GM12878 (cell line): ENCODE results near the gene SPATA9.

Source experiments
- CHD4 ChIP-seq: fragments of 200-600 bp; sonication (generic); IDR thresholded peaks from 2 replicates; pipeline ENCODE4 v1.6.1; 2016; ENCODE audit warnings: mild to moderate bottlenecking
- EP300 ChIP-seq, 2 experiments: fragments of 150-350 bp in 1 of 2; IDR thresholded peaks; 2 replicates each; pipeline ENCODE4 v1.6.1; 2011 to 2012; ENCODE audit warnings: low read depth in 2 of 2, low read length in 2 of 2, borderline replicate concordance in 1 of 2, improper control_type of control experiment in 1 of 2, inconsistent platforms in 1 of 2; ENCODE audit not compliant: control insufficient read depth in 1 of 2
- FOS ChIP-seq: IDR thresholded peaks from 3 replicates; pipeline ENCODE4 v1.6.1; 2011; ENCODE audit warnings: borderline replicate concordance; ENCODE audit not compliant: insufficient read length; ENCODE audit errors: extremely low read depth
- MEF2A ChIP-seq: IDR thresholded peaks from 2 replicates; pipeline ENCODE4 v1.6.1; 2011; ENCODE audit warnings: low read depth, mild to moderate bottlenecking, low read length, moderate library complexity; ENCODE audit not compliant: insufficient read depth
- POLR2A ChIP-seq: IDR thresholded peaks from 2 replicates; pipeline ENCODE4 v1.6.1; 2011; ENCODE audit warnings: low read depth, mild to moderate bottlenecking, low read length
- RELA ChIP-seq: fragments of 450-650 bp; IDR thresholded peaks from 2 replicates; pipeline ENCODE4 v1.8.0; 2014; ENCODE audit warnings: borderline replicate concordance; ENCODE audit not compliant: partially characterized antibody
- RFX5 ChIP-seq: IDR thresholded peaks from 2 replicates; pipeline ENCODE4 v1.6.1; 2011; ENCODE audit warnings: low read depth, low read length, improper control_type of control experiment
- TCF12 ChIP-seq: IDR thresholded peaks from 2 replicates; pipeline ENCODE4 v1.6.1; 2011; ENCODE audit warnings: low read depth, mild to moderate bottlenecking, low read length
- WRNIP1 ChIP-seq: IDR thresholded peaks from 2 replicates; pipeline ENCODE4 v1.6.1; 2011; ENCODE audit warnings: low read depth, low read length, improper control_type of control experiment, borderline replicate concordance
- YY1 ChIP-seq: IDR thresholded peaks from 2 replicates; pipeline ENCODE4 v1.6.1; 2011; ENCODE audit warnings: low read depth, mild to moderate bottlenecking, low read length
- ZNF274 ChIP-seq: IDR thresholded peaks from one replicate; pipeline ENCODE4 v1.8.0; 2011; ENCODE audit not compliant: insufficient read length, insufficient read depth
- ZSCAN29 ChIP-seq: fragments of 450-650 bp; IDR thresholded peaks from 2 replicates; pipeline ENCODE4 v1.6.1; 2017; ENCODE audit warnings: mild to moderate bottlenecking, moderate library complexity
- TF ChIP-seq, protein P1 (sequence below): fragments of 450-650 bp; IDR thresholded peaks from 2 replicates; pipeline ENCODE4 v1.6.1; 2016; ENCODE audit warnings: mild to moderate bottlenecking
- TF ChIP-seq, protein P2 (sequence below), 3 experiments: IDR thresholded peaks in 2 of 3; conservative IDR thresholded peaks in 1 of 3; 2 replicates each; pipeline ENCODE4 v1.5.1; 2011; ENCODE audit warnings: low read depth in 3 of 3, low read length in 3 of 3, mild to moderate bottlenecking in 3 of 3, control low read depth in 2 of 3, moderate library complexity in 2 of 3, inconsistent platforms in 1 of 3, mixed read lengths in 1 of 3; ENCODE audit not compliant: control insufficient read depth in 2 of 3, insufficient read depth in 1 of 3; ENCODE audit errors: extremely low read depth in 1 of 3

DNA sequence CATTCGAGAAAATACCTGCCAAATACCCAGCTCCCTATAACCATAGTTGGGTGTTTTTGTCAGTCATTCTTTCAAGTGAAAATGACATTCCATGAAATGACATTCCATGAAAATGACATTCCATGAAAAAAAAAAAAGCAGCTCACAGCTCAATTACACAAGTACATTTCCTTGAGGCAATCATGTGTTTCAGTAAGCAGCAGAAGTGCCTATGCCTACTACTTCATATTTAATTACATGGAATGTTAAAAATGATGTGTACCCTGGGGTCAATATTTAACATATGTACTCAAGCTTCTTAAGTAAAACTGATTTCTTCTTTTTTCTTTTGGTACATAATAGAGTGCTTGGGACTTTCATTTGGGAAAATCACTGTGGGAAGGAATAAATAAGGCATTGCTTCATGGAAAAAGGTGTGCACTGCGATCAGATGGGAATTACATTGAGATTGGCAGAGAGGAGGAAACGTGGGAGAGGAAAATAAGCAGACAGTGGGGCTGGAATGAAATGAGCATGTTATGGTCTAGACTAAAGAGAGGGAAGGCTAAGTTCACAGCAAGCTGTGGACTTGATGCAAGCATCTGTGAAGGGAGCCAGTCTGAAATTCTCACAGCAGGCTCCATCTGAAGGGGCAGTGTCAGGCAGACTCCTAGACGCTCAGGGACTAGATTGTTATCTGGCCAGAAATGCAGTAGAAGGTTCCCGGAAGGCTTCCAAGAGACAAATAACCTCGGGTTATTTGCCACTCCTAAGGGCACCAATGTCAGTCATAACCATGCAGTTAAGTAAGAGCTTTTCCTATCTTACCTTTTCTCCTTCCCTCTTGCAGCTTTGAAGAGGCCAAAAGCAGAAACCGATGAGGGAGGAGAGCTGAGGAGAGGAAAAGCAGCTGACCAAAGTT is 15.2 kb upstream of the SPATA9 start:
- TF ChIP-seq, protein P1, sequence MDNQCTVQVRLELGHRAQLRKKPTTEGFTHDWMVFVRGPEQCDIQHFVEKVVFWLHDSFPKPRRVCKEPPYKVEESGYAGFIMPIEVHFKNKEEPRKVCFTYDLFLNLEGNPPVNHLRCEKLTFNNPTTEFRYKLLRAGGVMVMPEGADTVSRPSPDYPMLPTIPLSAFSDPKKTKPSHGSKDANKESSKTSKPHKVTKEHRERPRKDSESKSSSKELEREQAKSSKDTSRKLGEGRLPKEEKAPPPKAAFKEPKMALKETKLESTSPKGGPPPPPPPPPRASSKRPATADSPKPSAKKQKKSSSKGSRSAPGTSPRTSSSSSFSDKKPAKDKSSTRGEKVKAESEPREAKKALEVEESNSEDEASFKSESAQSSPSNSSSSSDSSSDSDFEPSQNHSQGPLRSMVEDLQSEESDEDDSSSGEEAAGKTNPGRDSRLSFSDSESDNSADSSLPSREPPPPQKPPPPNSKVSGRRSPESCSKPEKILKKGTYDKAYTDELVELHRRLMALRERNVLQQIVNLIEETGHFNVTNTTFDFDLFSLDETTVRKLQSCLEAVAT, result no peak
- TF ChIP-seq CHD4 (no peak), WRNIP1 (no peak), ZNF274 (no peak), RFX5 (no peak), YY1 (no peak), ZSCAN29 (no peak), FOS (no peak), EP300 (IDR thresholded peaks at IDR 0.05; ENCODE audit: borderline replicate concordance in 1 of 2, control insufficient read depth in 1 of 2, low read depth in 2 of 2, low read length in 2 of 2) (no peak), POLR2A (no peak), RELA (no peak), TCF12 (no peak), MEF2A (no peak)
- TF ChIP-seq, protein P2, sequence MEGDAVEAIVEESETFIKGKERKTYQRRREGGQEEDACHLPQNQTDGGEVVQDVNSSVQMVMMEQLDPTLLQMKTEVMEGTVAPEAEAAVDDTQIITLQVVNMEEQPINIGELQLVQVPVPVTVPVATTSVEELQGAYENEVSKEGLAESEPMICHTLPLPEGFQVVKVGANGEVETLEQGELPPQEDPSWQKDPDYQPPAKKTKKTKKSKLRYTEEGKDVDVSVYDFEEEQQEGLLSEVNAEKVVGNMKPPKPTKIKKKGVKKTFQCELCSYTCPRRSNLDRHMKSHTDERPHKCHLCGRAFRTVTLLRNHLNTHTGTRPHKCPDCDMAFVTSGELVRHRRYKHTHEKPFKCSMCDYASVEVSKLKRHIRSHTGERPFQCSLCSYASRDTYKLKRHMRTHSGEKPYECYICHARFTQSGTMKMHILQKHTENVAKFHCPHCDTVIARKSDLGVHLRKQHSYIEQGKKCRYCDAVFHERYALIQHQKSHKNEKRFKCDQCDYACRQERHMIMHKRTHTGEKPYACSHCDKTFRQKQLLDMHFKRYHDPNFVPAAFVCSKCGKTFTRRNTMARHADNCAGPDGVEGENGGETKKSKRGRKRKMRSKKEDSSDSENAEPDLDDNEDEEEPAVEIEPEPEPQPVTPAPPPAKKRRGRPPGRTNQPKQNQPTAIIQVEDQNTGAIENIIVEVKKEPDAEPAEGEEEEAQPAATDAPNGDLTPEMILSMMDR (IDR thresholded peaks at IDR 0.05 in 2 of 3, conservative IDR thresholded peaks at IDR 0.05 in 1 of 3; ENCODE audit: control insufficient read depth in 2 of 3, extremely low read depth in 1 of 3, insufficient read depth in 1 of 3, low read depth in 3 of 3, low read length in 3 of 3), result no peak
